Measurements from ENCODE around the gene STK26.

The STK26 gene

GRCh38 chrX:132022967-132023895 lies at the start of gene STK26:
TSS of gene STK26 (plus strand) at chrX:132023302. CDS start at chrX:132023618, 316 bp downstream.
- no peak for TF ChIP-seq CTCF (IDR thresholded peaks at IDR 0.05; ENCODE audit: borderline replicate concordance, insufficient read depth, low read depth, low read length)
- peak within 1 kb of the TSS; percentile 74 for H3K4me3 ChIP-seq (ENCODE audit: low read depth, low read length)

GRCh38 chrX:131975851-131976250 lies 47.3 kb upstream of the STK26 start:
- no peak for TF ChIP-seq CTCF (IDR thresholded peaks at IDR 0.05; ENCODE audit: borderline replicate concordance, insufficient read depth, low read depth, low read length)
- H3K4me3 ChIP-seq (ENCODE audit: low read depth, low read length) = no peak overlapping the region

GRCh38 chrX:131977619-131978018 lies 45.5 kb upstream of the STK26 start:
- no peak overlapping the region for H3K4me3 ChIP-seq (ENCODE audit: low read depth, low read length)
- no peak for TF ChIP-seq CTCF (IDR thresholded peaks at IDR 0.05; ENCODE audit: borderline replicate concordance, insufficient read depth, low read depth, low read length)

- TF ChIP-seq CTCF (IDR thresholded peaks at IDR 0.05; ENCODE audit: borderline replicate concordance, insufficient read depth, low read depth, low read length) = no peak
- no peak overlapping the region for H3K4me3 ChIP-seq (ENCODE audit: low read depth, low read length)
Measured at GRCh38 chrX:131979116-131979515, 44.0 kb upstream of the STK26 start.

- no peak for TF ChIP-seq CTCF (IDR thresholded peaks at IDR 0.05; ENCODE audit: borderline replicate concordance, insufficient read depth, low read depth, low read length)
- no peak overlapping the region for H3K4me3 ChIP-seq (ENCODE audit: low read depth, low read length)
Measured at GRCh38 chrX:131985526-131986049, 37.5 kb upstream of the STK26 start.

GRCh38 chrX:131987252-131987651 lies 35.9 kb upstream of the STK26 start:
- no peak for TF ChIP-seq CTCF (IDR thresholded peaks at IDR 0.05; ENCODE audit: borderline replicate concordance, insufficient read depth, low read depth, low read length)
- H3K4me3 ChIP-seq (ENCODE audit: low read depth, low read length) = no peak overlapping the region

- H3K4me3 ChIP-seq (ENCODE audit: low read depth, low read length) = no peak overlapping the region
- no peak for TF ChIP-seq CTCF (IDR thresholded peaks at IDR 0.05; ENCODE audit: borderline replicate concordance, insufficient read depth, low read depth, low read length)
Measured at GRCh38 chrX:131988236-131988635, 34.9 kb upstream of the STK26 start.
